ENCODE measurements around the gene TUBA4B. TPM values are rescaled to one million over a fixed set of nuclear protein-coding genes. Genes with fewer than 3 reads are reported as not detected.

Gene TUBA4B
- total RNA-seq, 1 experiment from 2014 or later: not detected

DNA sequence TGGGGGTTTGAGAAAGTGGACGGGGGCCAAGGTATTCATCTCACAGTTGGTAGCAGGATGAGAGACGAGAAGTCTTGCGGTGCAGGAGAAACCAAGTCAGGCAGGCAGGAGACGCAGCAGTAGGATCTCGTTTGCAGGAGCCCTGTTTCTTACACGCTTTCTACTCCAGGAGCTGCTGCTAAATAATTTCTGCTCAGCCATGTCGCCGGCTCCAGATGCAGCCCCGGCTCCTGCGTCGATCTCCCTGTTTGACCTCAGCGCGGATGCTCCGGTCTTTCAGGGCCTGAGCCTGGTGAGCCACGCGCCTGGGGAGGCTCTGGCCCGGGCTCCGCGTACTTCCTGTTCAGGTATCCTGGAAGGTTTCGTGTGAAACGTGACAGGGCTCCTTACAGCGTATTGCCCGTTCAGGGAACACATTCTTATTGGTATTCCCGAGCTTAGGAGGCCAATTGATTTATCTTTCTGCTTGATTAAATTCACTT is 22.9 kb upstream of the TUBA4B start:
- H3K27me3 Mint-ChIP-seq (ENCODE audit: insufficient read depth, unreplicated experiment): no peaks in the 10 kb centered on the region
- BruUV-seq (replicated peaks): TSS peak; percentile 56
- intact Hi-C loops (cut with micrococcal nuclease; ENCODE audit: unreplicated experiment): no loop called here
- Histone ChIP-seq H3K4me1 (0 out of 2 replicates have a peak, but pooled peaks cover 4% of the 10 kb centered on the region), H3K9me3 (no peaks in the 10 kb centered on the region), H3K4me3 (ENCODE audit: low read depth, low read length) (peak overlapping the region; percentile 54), H3K27me3 (replicated peaks; ENCODE audit: control insufficient read depth, insufficient read depth, low read length) (no peaks in the 10 kb centered on the region), H3K36me3 (ENCODE audit: control insufficient read depth, insufficient read depth, low read length) (peaks cover 9% of the 10 kb centered on the region)
- H3K9me3 Mint-ChIP-seq (ENCODE audit: unreplicated experiment): no peaks in the 10 kb centered on the region
- TF ChIP-seq, protein P1, sequence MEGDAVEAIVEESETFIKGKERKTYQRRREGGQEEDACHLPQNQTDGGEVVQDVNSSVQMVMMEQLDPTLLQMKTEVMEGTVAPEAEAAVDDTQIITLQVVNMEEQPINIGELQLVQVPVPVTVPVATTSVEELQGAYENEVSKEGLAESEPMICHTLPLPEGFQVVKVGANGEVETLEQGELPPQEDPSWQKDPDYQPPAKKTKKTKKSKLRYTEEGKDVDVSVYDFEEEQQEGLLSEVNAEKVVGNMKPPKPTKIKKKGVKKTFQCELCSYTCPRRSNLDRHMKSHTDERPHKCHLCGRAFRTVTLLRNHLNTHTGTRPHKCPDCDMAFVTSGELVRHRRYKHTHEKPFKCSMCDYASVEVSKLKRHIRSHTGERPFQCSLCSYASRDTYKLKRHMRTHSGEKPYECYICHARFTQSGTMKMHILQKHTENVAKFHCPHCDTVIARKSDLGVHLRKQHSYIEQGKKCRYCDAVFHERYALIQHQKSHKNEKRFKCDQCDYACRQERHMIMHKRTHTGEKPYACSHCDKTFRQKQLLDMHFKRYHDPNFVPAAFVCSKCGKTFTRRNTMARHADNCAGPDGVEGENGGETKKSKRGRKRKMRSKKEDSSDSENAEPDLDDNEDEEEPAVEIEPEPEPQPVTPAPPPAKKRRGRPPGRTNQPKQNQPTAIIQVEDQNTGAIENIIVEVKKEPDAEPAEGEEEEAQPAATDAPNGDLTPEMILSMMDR (IDR thresholded peaks at IDR 0.05; ENCODE audit: insufficient read depth in 1 of 2, low read depth in 1 of 2, low read length in 1 of 2, severe bottlenecking in 1 of 2, unreplicated experiment in 1 of 2): no peak
- H3K4me1 Mint-ChIP-seq (ENCODE audit: low read depth, unreplicated experiment): no peaks in the 10 kb centered on the region
- ChIA-PET CTCF (interaction anchor here (0.7 to 1.1 kb wide), 3 partner anchors 44 to 200 kb away, joined by 3 to 4 read pairs (median 3); no protein-coding TSS in a partner anchor), POLR2A (interaction anchor here (0.5 to 1.7 kb wide), 6 partner anchors 12 to 54 kb away, joined by 3 to 27 read pairs (median 6); partner anchors contain the start of genes ABCB6, CNPPD1, DNAJB2 and GLB1L)
- peak in 1 of 2 experiments; percentile 65 for DNase-seq
- H3K27ac Mint-ChIP-seq (ENCODE audit: unreplicated experiment): peak overlapping the region; percentile 100
- H3K36me3 Mint-ChIP-seq (ENCODE audit: insufficient read depth, unreplicated experiment): peaks cover 37% of the 10 kb centered on the region
- peak overlapping the region; percentile 100 for H3K4me3 Mint-ChIP-seq (ENCODE audit: unreplicated experiment)

DNA sequence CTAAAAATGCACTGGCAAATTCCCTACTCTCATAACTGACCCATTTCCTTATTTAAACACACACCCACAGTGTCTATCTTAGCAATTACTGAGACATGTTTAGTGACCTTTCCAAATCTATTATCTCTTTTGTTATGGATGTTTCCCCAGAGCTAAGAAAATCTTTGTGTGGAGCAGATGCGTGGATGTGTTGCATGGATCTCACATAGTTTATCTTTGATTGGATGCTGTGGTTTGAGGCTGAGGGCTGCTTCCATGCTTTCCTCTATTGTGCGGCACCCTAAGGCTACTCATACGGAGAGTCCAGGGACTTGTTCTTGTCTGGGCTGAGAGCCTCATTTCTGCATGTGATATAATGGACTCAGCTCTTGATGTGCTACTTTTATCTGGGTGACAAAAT is 18.7 kb upstream of the TUBA4B start:
- no peaks in the 10 kb centered on the region for H3K27me3 ChIP-seq (replicated peaks; ENCODE audit: control insufficient read depth, insufficient read depth, low read length)
- Mint-ChIP-seq H3K4me1 (ENCODE audit: low read depth, unreplicated experiment) (no peaks in the 10 kb centered on the region), H3K27me3 (ENCODE audit: insufficient read depth, unreplicated experiment) (no peaks in the 10 kb centered on the region), H3K36me3 (ENCODE audit: insufficient read depth, unreplicated experiment) (peaks cover 33% of the 10 kb centered on the region), H3K9me3 (ENCODE audit: unreplicated experiment) (no peaks in the 10 kb centered on the region), H3K27ac (ENCODE audit: unreplicated experiment) (no peak overlapping the region), H3K4me3 (ENCODE audit: unreplicated experiment) (no peak overlapping the region)
- ChIA-PET POLR2A (no interaction called here), CTCF (no interaction called here)
- no TSS peak for BruUV-seq (replicated peaks)
- 0 out of 2 replicates have a peak, but pooled peaks cover 4% of the 10 kb centered on the region for H3K4me1 ChIP-seq
- no peaks in the 10 kb centered on the region for H3K9me3 ChIP-seq
- intact Hi-C loops (cut with micrococcal nuclease; ENCODE audit: unreplicated experiment): no loop called here
- no peak for DNase-seq
- no peak overlapping the region for H3K4me3 ChIP-seq (ENCODE audit: low read depth, low read length)
- TF ChIP-seq, protein P1 (IDR thresholded peaks at IDR 0.05; ENCODE audit: insufficient read depth in 1 of 2, low read depth in 1 of 2, low read length in 1 of 2, severe bottlenecking in 1 of 2, unreplicated experiment in 1 of 2): no peak
- H3K36me3 ChIP-seq (ENCODE audit: control insufficient read depth, insufficient read depth, low read length): peaks cover 11% of the 10 kb centered on the region; the same call in 1 of the 2 replicates

DNA sequence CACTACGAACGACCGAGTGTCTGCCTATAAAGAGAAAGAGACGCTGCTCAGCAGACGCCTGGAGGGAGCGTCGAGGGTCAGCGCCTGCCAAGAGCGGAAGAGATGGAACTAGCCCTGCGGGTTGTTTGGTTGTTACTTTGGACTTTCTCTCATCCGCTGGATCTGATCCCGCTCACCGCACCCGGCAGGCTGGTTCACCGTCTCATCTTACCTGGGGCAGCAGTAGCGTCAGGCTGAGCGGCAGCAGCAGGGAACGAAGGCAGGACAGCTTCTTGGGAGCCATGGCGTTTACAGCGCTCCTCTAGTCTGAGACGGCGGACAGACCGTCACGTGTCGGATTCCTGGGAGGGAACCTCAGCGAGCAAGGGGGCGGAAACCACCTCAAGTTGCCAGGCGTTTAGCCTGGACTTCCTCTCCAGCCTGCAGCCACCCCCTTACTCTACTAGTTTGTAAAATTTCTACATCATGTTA is 9.7 kb upstream of the TUBA4B start:
- DNase-seq: no peak
- no peaks in the 10 kb centered on the region for H3K36me3 ChIP-seq (ENCODE audit: control insufficient read depth, insufficient read depth, low read length)
- intact Hi-C loops (cut with micrococcal nuclease; ENCODE audit: unreplicated experiment): no loop called here
- POLR2A ChIA-PET: no interaction called here
- no TSS peak for BruUV-seq (replicated peaks)
- H3K9me3 ChIP-seq: no peaks in the 10 kb centered on the region
- Mint-ChIP-seq H3K36me3 (ENCODE audit: insufficient read depth, unreplicated experiment) (peaks cover 10% of the 10 kb centered on the region), H3K4me1 (ENCODE audit: low read depth, unreplicated experiment) (peaks cover 3% of the 10 kb centered on the region), H3K9me3 (ENCODE audit: unreplicated experiment) (no peaks in the 10 kb centered on the region), H3K4me3 (ENCODE audit: unreplicated experiment) (no peak overlapping the region), H3K27ac (ENCODE audit: unreplicated experiment) (no peak overlapping the region), H3K27me3 (ENCODE audit: insufficient read depth, unreplicated experiment) (no peaks in the 10 kb centered on the region)
- CTCF ChIA-PET: no interaction called here
- H3K27me3 ChIP-seq (replicated peaks; ENCODE audit: control insufficient read depth, insufficient read depth, low read length): no peaks in the 10 kb centered on the region
- TF ChIP-seq, protein P1 (IDR thresholded peaks at IDR 0.05; ENCODE audit: insufficient read depth in 1 of 2, low read depth in 1 of 2, low read length in 1 of 2, severe bottlenecking in 1 of 2, unreplicated experiment in 1 of 2): no peak
- H3K4me1 ChIP-seq: peaks cover 13% of the 10 kb centered on the region
- H3K4me3 ChIP-seq (ENCODE audit: low read depth, low read length): no peak overlapping the region

Data from Caco-2 (cell line).